CD8-positive, alpha-beta memory T cell (primary cell): ENCODE measurements around the gene C1orf174. TPM values are rescaled to one million over a fixed set of nuclear protein-coding genes. Genes with fewer than 3 reads are reported as not detected.

Source experiments
- CTCF ChIA-PET: fragments of 350-600 bp; sonication (Branson Sonifier 250); formaldehyde crosslinking; loops from one replicate; lab custom pipeline; 2021; ENCODE audit warnings: antibody characterized with exemption; lab: Charles Lee
- POLR2A ChIA-PET: fragments of 350-600 bp; sonication (Branson Sonifier 250); formaldehyde crosslinking; loops from one replicate; lab custom pipeline; 2021; ENCODE audit warnings: antibody characterized with exemption; lab: Charles Lee
- DNase-seq, 5 donors: peaks; one replicate each; pipeline versions ENCODE4 v3.0.0 to v3.0.0-alpha.2; 2020 to 2022; ENCODE audit warnings: mixed read lengths in 1 of 5
- H3K27ac ChIP-seq: one replicate; pipeline ENCODE4 v1.7.0; 2013; ENCODE audit warnings: low read depth, mild to moderate bottlenecking, low read length, moderate library complexity
- H3K27me3 ChIP-seq: 2 replicates; pipeline ENCODE4 v1.7.0; 2013; ENCODE audit warnings: low read length, mild to moderate bottlenecking; ENCODE audit not compliant: insufficient read depth, poor library complexity, severe bottlenecking
- H3K36me3 ChIP-seq: 2 replicates; pipeline ENCODE4 v1.7.0; 2013; ENCODE audit warnings: mild to moderate bottlenecking, low read length, moderate library complexity; ENCODE audit not compliant: insufficient read depth
- H3K4me1 ChIP-seq: 2 replicates; pipeline ENCODE4 v1.7.0; 2013; ENCODE audit warnings: mild to moderate bottlenecking, low read length, moderate library complexity; ENCODE audit not compliant: insufficient read depth
- H3K4me3 ChIP-seq: 2 replicates; pipeline ENCODE4 v1.7.0; 2013; ENCODE audit warnings: mild to moderate bottlenecking, low read length
- H3K9me3 ChIP-seq: 2 replicates; pipeline ENCODE4 v1.7.0; 2013; ENCODE audit warnings: mild to moderate bottlenecking, low read length
- H3K27ac Mint-ChIP-seq, 8 donors: one replicate each; pipeline ENCODE4 v1.8.0; 2020 to 2021; ENCODE audit warnings: mixed read lengths in 8 of 8, mild to moderate bottlenecking in 6 of 8, inconsistent platforms in 3 of 8, moderate library complexity in 3 of 8
- H3K27me3 Mint-ChIP-seq, 2 donors: one replicate each; pipeline ENCODE4 v1.8.0; 2020 to 2021; ENCODE audit warnings: mixed read lengths in 2 of 2, mild to moderate bottlenecking in 1 of 2, moderate library complexity in 1 of 2
- H3K36me3 Mint-ChIP-seq, 3 donors: one replicate each; pipeline ENCODE4 v1.8.0; 2020 to 2021; ENCODE audit warnings: mixed read lengths in 3 of 3, inconsistent platforms in 1 of 3, mild to moderate bottlenecking in 1 of 3
- H3K4me1 Mint-ChIP-seq, 3 donors: one replicate each; pipeline ENCODE4 v1.8.0; 2020 to 2021; ENCODE audit warnings: mixed read lengths in 3 of 3, inconsistent platforms in 1 of 3, mild to moderate bottlenecking in 1 of 3
- H3K4me3 Mint-ChIP-seq, 7 donors: one replicate each; pipeline ENCODE4 v1.8.0; 2020 to 2021; ENCODE audit warnings: mixed read lengths in 7 of 7, mild to moderate bottlenecking in 6 of 7, moderate library complexity in 4 of 7, inconsistent platforms in 2 of 7
- H3K9me3 Mint-ChIP-seq, 5 donors: one replicate each; pipeline ENCODE4 v1.8.0; 2020 to 2022; ENCODE audit warnings: mixed read lengths in 5 of 5, mild to moderate bottlenecking in 3 of 5, moderate library complexity in 2 of 5, inconsistent platforms in 1 of 5
- polyA plus RNA-seq: library from polyadenylated mRNA; unstranded; fragments of 300-500 nt; fragmentation: Illumina TruSeq; gene quantifications from one replicate; pipeline ENCODE4 v1.2.3, GENCODE V29; 2021
- total RNA-seq, 2 experiments: library from RNA; stranded (reverse); gene quantifications; one replicate each; pipeline ENCODE4 v1.2.3, GENCODE V29; 2021

C1orf174 gene
- total and polyA plus RNA-seq, 3 experiments from 2014 or later = 31.1 to 51.8 (median 49.7) TPM

DNA sequence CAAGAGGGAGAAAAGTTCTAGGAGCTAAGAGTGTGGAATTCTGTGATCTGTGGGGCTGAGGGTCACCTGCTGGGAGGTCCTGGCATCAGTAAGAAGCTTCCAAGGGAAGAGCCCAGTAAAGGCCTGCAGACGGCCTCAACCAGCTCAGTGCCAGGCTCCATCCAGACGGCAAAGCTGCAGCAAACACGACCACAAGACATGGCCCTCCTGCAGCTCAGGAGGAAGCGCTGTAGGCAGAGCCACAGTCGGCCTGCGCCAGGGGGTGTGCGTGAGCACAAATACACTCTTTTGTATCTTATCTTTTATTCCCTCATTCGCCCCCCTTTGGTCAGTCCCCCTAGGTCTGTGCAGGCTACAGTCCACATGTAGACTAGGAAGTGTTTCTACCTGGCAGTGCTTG, 13.4 kb downstream of the C1orf174 start:
- no peak overlapping the region for H3K27ac ChIP-seq
- peaks cover 24% of the 10 kb centered on the region for H3K36me3 ChIP-seq
- ChIA-PET CTCF (no interaction called here), POLR2A (no interaction called here)
- no peak for DNase-seq
- no peaks in the 10 kb centered on the region for H3K9me3 ChIP-seq
- H3K4me3 ChIP-seq = no peak overlapping the region
- Mint-ChIP-seq H3K27me3 (no peaks in the 10 kb centered on the region), H3K27ac (peak overlapping the region in 5 of 8 donors; percentile 18 to 64 (median 36)), H3K4me3 (no peak overlapping the region), H3K9me3 (no peaks in the 10 kb centered on the region), H3K4me1 (peaks cover 15 to 41% (median 21%) of the 10 kb centered on the region in 3 donors), H3K36me3 (peaks cover 5 to 77% (median 20%) of the 10 kb centered on the region in 3 donors)
- H3K27me3 ChIP-seq = no peaks in the 10 kb centered on the region
- peaks cover 8% of the 10 kb centered on the region for H3K4me1 ChIP-seq

DNA sequence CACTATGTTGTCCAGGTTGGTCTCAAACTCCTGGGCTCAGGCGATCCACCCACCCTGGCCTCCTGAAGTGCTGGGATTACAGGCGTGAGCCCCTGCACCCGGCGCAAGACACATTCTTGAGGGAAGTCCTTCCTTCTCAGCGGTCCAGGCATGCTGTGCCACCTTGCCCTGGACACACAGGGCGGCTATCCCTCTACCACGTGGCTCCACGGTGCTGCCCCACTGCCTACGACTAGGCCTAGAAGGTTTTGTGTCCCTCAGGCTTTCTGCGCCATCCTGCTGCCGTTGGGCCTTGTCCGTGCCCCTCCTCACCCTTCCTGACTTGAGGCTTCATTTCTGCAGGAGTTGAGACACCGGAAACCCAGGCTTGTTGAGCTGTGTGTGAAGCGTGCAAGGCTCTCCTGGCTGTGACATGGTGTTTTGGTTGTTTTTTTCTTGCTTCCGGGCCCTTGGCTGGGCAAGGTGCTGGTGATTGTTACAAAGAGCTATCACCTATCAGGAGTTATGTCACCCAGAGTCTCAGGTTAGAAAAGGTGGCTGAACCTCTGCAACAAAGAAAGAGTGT, 13.9 kb downstream of the C1orf174 start:
- ChIA-PET POLR2A (no interaction called here), CTCF (no interaction called here)
- Histone ChIP-seq H3K4me1 (peaks cover 8% of the 10 kb centered on the region), H3K27ac (no peak overlapping the region), H3K4me3 (no peak overlapping the region), H3K27me3 (no peaks in the 10 kb centered on the region), H3K9me3 (no peaks in the 10 kb centered on the region), H3K36me3 (peaks cover 24% of the 10 kb centered on the region)
- Mint-ChIP-seq H3K36me3 (peaks cover 5 to 76% (median 20%) of the 10 kb centered on the region in 3 donors), H3K4me3 (no peak overlapping the region), H3K27ac (peak overlapping the region in 6 of 8 donors; percentile 18 to 85 (median 48)), H3K4me1 (peaks cover 13 to 39% (median 21%) of the 10 kb centered on the region in 3 donors), H3K27me3 (no peaks in the 10 kb centered on the region), H3K9me3 (no peaks in the 10 kb centered on the region)
- DNase-seq = peak in 1 of 5 donors; percentile 33

DNA sequence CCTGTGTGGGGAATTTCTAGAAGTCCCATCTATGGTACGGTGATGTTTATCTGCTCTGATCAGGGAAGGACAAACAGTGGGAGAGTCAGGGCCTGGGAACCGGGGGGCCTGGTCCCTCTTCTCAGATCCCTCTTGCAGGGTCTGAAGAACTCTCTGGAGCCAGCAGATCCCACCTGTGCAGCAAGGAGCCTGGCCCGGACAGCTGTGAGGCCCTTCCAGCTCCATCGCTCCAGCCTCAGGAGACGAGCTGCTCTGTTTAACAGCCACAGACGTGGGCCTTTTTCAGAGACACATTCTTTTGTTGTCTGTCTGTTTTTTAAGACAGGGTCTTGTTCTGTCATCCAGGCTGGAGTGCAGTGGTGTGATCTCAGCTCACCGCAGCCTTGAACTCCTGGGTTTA, 14.5 kb downstream of the C1orf174 start:
- peak in 1 of 5 donors; percentile 8 for DNase-seq
- H3K27ac Mint-ChIP-seq = peak overlapping the region in 1 of 8 donors; percentile 33
- H3K4me1 Mint-ChIP-seq = peaks cover 10 to 38% (median 16%) of the 10 kb centered on the region in 3 donors
- H3K4me3 ChIP-seq = no peak overlapping the region
- ChIA-PET POLR2A (no interaction called here), CTCF (no interaction called here)
- H3K27me3 ChIP-seq = no peaks in the 10 kb centered on the region
- peaks cover 5 to 71% (median 20%) of the 10 kb centered on the region in 3 donors for H3K36me3 Mint-ChIP-seq
- H3K9me3 Mint-ChIP-seq = no peaks in the 10 kb centered on the region
- no peaks in the 10 kb centered on the region for H3K9me3 ChIP-seq
- H3K36me3 ChIP-seq = peaks cover 23% of the 10 kb centered on the region
- no peaks in the 10 kb centered on the region for H3K27me3 Mint-ChIP-seq
- H3K4me3 Mint-ChIP-seq = no peak overlapping the region
- H3K4me1 ChIP-seq = peaks cover 4% of the 10 kb centered on the region
- H3K27ac ChIP-seq = no peak overlapping the region

DNA sequence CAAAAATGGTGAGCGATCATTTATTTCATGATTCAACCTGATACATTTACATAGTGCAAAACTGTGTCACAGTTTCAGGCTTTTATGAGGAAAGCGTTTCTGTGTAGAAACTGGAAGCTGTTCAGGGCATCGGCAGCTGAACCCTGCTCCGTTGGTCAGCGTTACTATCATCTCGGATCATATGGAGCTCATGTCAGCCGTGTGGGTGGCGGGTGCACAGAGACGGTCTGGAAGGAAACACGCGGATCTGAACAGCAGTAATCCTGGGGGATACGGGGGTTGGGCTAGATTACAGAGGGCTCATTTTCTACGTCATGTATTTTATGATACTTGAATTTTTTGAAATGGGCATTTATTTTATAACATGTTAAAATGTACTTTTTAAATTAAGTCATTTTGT, 15.1 kb downstream of the C1orf174 start:
- ChIA-PET CTCF (no interaction called here), POLR2A (no interaction called here)
- Mint-ChIP-seq H3K27me3 (no peaks in the 10 kb centered on the region), H3K36me3 (peaks cover 5 to 69% (median 20%) of the 10 kb centered on the region in 3 donors), H3K27ac (peak overlapping the region in 6 of 8 donors; percentile 8 to 82 (median 70)), H3K9me3 (no peaks in the 10 kb centered on the region), H3K4me3 (no peak overlapping the region), H3K4me1 (peaks cover 6 to 32% (median 10%) of the 10 kb centered on the region in 3 donors)
- Histone ChIP-seq H3K4me1 (no peaks in the 10 kb centered on the region), H3K27ac (no peak overlapping the region), H3K4me3 (no peak overlapping the region), H3K36me3 (peaks cover 21% of the 10 kb centered on the region), H3K9me3 (no peaks in the 10 kb centered on the region), H3K27me3 (no peaks in the 10 kb centered on the region)
- DNase-seq = peak in 1 of 5 donors; percentile 17

DNA sequence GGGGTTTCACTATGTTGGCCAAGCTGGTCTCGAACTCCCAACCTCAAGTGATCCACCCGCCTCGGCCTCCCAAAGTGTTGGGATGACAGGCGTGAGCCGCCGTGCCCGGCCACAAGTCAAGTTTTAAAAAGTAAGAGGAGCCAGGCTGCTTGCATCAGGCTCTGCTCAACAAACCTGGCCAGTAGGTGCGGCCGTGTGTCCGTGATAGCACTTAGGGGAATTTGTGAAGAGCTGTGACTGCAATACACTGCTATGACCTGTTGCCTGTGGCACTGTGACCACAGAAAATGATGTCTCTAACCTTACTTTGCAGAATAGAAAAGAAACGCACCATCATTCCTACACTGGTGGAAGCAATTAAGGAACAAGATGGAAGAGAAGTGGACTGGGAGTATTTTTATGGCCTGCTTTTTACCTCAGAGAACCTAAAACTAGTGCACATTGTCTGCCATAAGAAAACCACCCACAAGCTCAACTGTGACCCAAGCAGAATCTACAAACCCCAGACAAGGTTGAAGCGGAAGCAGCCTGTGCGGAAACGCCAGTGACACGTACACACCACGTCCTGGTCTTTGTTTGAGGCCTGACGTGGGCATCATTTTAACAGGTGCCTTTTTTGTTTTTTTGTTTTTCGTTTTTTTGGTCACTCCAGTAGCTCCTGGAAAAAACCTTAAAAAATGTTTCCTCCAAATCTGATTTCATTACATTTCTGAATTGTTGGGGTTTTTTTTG, 16.7 kb downstream of the C1orf174 start:
- Mint-ChIP-seq H3K27me3 (no peaks in the 10 kb centered on the region), H3K4me3 (peak overlapping the region in 5 of 7 donors; percentile 23 to 55 (median 45)), H3K36me3 (peaks cover 12 to 75% (median 25%) of the 10 kb centered on the region in 3 donors), H3K4me1 (peaks cover 0 to 23% (median 7%) of the 10 kb centered on the region in 3 donors), H3K9me3 (no peaks in the 10 kb centered on the region), H3K27ac (peak overlapping the region; percentile 61 to 95 (median 86))
- Histone ChIP-seq H3K9me3 (no peaks in the 10 kb centered on the region), H3K4me3 (no peak overlapping the region), H3K27ac (no peak overlapping the region), H3K27me3 (no peaks in the 10 kb centered on the region), H3K4me1 (no peaks in the 10 kb centered on the region), H3K36me3 (peaks cover 32% of the 10 kb centered on the region)
- peak in 2 of 5 donors; percentile 42 to 66 for DNase-seq
- ChIA-PET CTCF (interaction anchor here (2.0 kb wide), 1 partner anchor 17 kb away, joined by 9 read pairs; the partner anchor contains the start of gene C1orf174), POLR2A (interaction anchor here (1.0 kb wide), 1 partner anchor 16 kb away, joined by 5 read pairs; no protein-coding TSS in a partner anchor)

DNA sequence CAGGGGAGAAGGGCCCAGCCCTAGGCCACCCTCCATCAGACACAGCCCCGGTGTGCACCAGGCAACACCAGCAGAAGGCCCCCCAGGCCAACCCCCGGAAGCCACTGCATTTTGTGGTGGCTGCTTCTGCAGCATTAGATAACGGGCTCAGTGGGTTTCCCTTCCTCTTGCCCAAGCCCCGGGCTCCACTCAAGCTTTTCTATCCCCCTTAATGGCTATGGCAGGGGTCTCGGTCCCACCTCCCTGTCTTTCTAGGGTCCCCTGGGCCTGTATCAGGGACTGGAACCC, 18.9 kb downstream of the C1orf174 start:
- Histone ChIP-seq H3K4me1 (no peaks in the 10 kb centered on the region), H3K4me3 (no peak overlapping the region), H3K27ac (no peak overlapping the region), H3K36me3 (peaks cover 26% of the 10 kb centered on the region), H3K27me3 (no peaks in the 10 kb centered on the region), H3K9me3 (no peaks in the 10 kb centered on the region)
- H3K9me3 Mint-ChIP-seq = no peaks in the 10 kb centered on the region
- H3K4me1 Mint-ChIP-seq = peaks cover 0 to 14% (median 9%) of the 10 kb centered on the region in 3 donors
- peak in 1 of 5 donors; percentile 46 for DNase-seq
- POLR2A ChIA-PET = no interaction called here
- no peaks in the 10 kb centered on the region for H3K27me3 Mint-ChIP-seq
- peak overlapping the region in 4 of 8 donors; percentile 42 to 64 (median 62) for H3K27ac Mint-ChIP-seq
- peaks cover 14 to 75% (median 22%) of the 10 kb centered on the region in 3 donors for H3K36me3 Mint-ChIP-seq
- CTCF ChIA-PET = interaction anchor here (1.0 kb wide), 1 partner anchor 10 kb away, joined by 3 read pairs; no protein-coding TSS in a partner anchor
- H3K4me3 Mint-ChIP-seq = no peak overlapping the region

DNA sequence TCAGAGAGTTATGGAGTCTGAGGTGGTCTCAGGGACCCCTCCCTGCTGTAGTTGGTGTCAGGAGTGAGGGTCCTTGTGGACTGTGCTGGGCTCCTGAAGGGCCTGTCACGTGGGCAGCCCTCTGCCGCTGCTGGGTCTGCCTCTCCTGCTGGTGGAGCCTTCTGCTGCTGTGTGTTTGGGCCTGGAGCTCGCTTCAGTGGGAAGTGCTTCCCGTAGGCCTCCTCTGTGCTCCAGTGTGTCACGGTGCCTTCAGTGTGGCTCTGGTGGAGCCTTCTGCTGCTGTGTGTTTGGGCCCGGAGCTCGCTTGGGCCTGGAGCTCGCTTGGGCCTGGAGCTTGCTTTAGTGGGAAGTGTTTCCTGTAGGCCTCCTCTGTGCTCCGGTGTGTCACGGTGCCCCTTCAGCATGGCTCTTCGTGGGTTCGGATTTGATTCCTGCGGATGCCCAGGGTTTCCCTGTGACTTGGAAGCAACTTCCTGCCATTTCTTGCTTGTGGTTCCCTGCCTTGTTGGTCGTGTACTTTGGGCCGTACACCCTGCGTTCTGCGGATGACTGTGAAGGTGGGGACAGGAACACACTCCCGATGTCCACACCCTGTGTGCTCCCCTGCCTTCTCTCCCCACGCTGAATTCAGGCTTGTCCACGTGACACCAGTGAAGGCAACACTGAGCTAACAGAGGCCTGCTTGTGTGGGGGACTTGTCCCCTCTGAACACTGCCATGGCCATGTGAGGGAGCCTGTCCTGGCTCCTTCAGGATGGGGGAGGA, 19.5 kb downstream of the C1orf174 start:
- ChIA-PET POLR2A (no interaction called here), CTCF (interaction anchor here (1.0 kb wide), 1 partner anchor 11 kb away, joined by 3 read pairs; no protein-coding TSS in a partner anchor)
- Histone ChIP-seq H3K27ac (no peak overlapping the region), H3K4me1 (no peaks in the 10 kb centered on the region), H3K9me3 (no peaks in the 10 kb centered on the region), H3K36me3 (peaks cover 26% of the 10 kb centered on the region), H3K27me3 (no peaks in the 10 kb centered on the region), H3K4me3 (no peak overlapping the region)
- DNase-seq = peak in 1 of 5 donors; percentile 37
- no peak overlapping the region for H3K4me3 Mint-ChIP-seq
- H3K27me3 Mint-ChIP-seq = no peaks in the 10 kb centered on the region
- peaks cover 0 to 14% (median 9%) of the 10 kb centered on the region in 3 donors for H3K4me1 Mint-ChIP-seq
- peaks cover 15 to 76% (median 26%) of the 10 kb centered on the region in 3 donors for H3K36me3 Mint-ChIP-seq
- no peaks in the 10 kb centered on the region for H3K9me3 Mint-ChIP-seq
- peak overlapping the region in 3 of 8 donors; percentile 61 to 64 (median 64) for H3K27ac Mint-ChIP-seq
